C4-2B (cell line): ENCODE measurements around the gene PIGU.
"Not testable (repeated sequence)": the region's sequence is repeated elsewhere in the genome, so short reads cannot be mapped to it uniquely, and the experiment has no call there.

Source experiments
- H3K27ac ChIP-seq: fragments of 450-650 bp; 2 replicates; pipeline ENCODE4 v1.5.1; 2017
- ZFX ChIP-seq: fragments of 450-650 bp; IDR thresholded peaks from 2 replicates; pipeline ENCODE4 v1.6.1; 2017
- TF ChIP-seq, protein P1 (sequence below): fragments of 450-650 bp; conservative IDR thresholded peaks from 2 replicates; pipeline ENCODE4 v1.5.1; 2017; ENCODE audit warnings: mild to moderate bottlenecking

PIGU gene

DNA sequence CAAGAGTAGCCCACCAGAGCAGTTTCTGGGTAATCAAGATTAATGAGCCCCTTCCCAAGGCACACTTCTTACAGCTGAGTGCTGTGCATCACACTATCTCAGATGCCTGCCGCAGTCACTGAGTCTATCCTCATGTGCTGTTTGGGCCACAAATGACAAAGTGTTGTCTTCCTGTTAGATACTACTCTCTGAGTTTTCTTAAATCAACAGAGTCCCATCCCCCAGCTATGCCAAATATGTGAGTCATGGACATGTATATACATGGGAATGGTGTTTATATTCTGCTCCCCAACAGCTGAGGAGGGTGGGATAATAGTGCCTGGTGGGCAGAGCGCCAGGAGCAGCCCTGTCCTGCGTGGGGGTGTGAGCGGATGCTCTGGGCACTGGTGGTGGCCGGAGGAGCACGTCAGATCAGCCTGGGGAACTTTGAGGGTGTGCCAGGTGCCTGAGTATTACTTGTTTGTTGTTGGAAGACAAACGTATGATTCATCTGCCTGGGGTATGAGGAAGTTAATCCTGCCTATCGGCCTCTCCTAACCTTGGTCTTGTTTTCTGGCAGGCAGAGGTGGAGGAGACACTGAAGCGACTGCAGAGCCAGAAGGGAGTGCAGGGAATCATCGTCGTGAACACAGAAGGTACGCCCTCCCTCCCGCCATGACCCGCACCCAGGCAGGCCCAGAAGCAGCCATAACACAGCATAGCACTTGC is 151.0 kb downstream of the PIGU start:
- TF ChIP-seq ZFX, result no peak
- TF ChIP-seq, protein P1, sequence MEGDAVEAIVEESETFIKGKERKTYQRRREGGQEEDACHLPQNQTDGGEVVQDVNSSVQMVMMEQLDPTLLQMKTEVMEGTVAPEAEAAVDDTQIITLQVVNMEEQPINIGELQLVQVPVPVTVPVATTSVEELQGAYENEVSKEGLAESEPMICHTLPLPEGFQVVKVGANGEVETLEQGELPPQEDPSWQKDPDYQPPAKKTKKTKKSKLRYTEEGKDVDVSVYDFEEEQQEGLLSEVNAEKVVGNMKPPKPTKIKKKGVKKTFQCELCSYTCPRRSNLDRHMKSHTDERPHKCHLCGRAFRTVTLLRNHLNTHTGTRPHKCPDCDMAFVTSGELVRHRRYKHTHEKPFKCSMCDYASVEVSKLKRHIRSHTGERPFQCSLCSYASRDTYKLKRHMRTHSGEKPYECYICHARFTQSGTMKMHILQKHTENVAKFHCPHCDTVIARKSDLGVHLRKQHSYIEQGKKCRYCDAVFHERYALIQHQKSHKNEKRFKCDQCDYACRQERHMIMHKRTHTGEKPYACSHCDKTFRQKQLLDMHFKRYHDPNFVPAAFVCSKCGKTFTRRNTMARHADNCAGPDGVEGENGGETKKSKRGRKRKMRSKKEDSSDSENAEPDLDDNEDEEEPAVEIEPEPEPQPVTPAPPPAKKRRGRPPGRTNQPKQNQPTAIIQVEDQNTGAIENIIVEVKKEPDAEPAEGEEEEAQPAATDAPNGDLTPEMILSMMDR, result no peak
- peak overlapping the region; percentile 63 for H3K27ac ChIP-seq

GRCh38 chr20:34525342-34525708 is 151.6 kb downstream of the PIGU start:
- TF ChIP-seq ZFX, result no peak
- peak overlapping the region; percentile 63 for H3K27ac ChIP-seq

GRCh38 chr20:34524426-34524825 is 152.5 kb downstream of the PIGU start:
- TF ChIP-seq, protein P1, result no peak
- no peak for TF ChIP-seq ZFX
- H3K27ac ChIP-seq, result peak overlapping the region; percentile 63

DNA sequence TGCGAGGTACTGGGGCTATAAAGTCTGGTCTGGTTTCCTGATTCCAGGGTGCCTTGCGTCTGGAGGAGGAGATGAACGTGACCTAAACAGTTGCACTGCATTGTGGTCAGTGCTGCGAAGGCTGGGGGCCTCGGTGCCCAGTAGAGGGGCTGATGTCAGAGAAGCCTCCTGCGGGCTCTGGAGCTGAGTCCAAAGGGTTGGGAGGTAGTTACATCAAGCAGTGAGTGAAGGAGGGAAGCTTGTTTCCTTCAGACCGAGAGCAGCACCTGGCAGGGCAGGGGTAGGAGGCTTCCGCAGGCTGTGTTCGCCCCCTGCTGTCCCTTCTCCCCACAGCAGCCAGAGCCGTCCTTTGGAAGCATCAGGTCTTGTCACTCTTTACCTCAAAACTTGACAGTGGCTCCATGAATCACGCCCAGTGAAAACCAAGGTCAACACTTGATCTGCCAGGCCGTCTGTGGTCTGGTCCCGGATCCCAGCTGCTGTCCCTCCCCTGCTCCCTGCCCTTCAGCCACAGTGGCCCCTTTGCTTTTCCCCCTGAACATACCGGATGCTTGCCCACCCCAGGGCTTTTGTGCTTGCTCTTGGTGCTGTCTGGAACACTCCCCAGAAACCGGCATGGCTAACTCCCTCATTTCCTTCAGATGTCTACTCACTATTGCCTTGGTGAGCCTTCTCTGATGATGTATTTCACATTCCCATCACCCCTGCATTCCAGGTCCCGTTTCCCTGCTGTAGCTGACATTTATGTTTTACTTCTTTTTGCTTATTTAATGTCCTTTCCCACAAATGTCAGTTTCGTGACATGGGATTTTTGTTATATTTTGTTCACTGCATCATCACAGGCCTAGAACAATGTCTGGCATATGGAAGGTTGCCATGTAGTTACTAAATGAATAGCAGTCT is 153.7 kb downstream of the PIGU start:
- no peak overlapping the region for H3K27ac ChIP-seq
- no peak for TF ChIP-seq ZFX
- TF ChIP-seq, protein P1, result peak; percentile 72

GRCh38 chr20:34519841-34520240 is 157.1 kb downstream of the PIGU start:
- H3K27ac ChIP-seq, result not testable (repeated sequence)

- not testable (repeated sequence) for H3K27ac ChIP-seq
Observed at GRCh38 chr20:34518863-34519262, 158.0 kb downstream of the PIGU start.

DNA sequence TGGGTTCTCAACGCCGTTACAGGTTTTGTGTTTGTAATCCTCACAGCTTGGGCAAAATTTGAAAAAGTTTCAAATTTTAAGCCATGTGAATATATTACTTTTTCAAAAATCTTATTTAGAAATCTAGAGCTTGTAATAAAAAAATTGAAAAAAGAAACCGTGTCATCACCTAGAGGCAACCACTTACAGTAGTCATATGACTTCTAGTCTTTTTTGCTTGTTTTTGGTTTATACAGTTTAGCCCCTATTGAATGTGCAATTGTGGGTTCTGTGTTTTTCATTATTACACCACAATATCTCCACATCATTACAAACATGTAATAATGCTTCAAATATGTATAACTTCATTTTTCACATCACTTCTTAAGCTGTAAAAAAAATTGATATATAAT is 159.8 kb downstream of the PIGU start:
- peak overlapping the region; percentile 88 for H3K27ac ChIP-seq

DNA sequence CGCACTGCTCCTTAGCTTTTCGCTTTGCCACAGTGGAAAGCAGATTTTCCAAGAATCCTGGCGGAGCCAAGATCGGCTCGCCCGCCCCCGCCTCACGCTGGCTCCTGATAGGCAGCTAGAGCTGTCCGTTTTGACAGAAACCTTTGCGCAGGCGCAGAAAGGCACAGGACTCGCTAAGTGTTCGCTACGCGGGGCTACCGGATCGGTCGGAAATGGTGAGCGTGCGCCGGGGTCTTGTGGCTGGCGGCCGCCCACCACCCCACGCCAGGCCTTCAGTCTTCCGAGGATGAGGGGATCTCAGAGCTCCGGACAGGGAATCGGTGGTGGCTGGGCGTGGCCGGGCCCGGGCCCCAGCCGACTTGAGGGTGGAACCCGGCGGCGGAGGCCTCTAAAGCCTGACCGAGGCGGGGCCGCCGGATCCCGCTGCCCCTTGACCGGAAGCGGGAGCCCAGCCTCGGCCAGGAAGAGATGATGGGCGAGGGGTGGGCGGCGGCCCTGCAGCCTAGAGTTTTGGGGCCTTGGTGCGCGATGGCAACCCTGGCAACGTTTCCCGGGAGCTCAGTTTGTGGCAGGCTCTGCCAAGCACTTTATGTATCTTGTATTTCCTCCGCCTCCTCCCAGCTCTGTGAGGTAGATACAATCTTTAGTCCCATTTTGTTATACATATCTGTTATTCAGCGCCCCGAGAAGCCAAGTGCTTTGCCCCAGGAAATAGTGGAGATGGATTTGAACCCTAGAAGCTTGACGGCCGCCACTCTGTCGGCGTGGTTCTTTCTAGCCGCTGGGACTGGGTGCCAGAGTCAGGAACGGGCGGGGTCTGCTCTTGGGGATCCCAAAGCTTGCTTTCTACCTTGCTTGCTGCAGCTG is 160.4 kb downstream of the PIGU start, which contains the start of gene DYNLRB1:
Gene DYNLRB1 (plus strand): TSS at position 176 of the 867 bp plus-strand sequence. CDS start 37 bp downstream, at position 213.
- TF ChIP-seq, protein P1, result no peak
- TF ChIP-seq ZFX, result peak; percentile 96
- H3K27ac ChIP-seq, result peak within 1 kb of the TSS; percentile 88

More for the DNA sequence above, 159.8 kb downstream of the PIGU start:
- TF ChIP-seq, protein P1, result no peak
- TF ChIP-seq ZFX, result no peak
